Stimulated activated CD4-positive, alpha-beta T cell treated with anti-CD3 and anti-CD28 coated beads, Interleukin-4, amount 100 ng/mL, for 48 hours (primary cell): Measurements from ENCODE around the gene CD59.

Experiments used
- DNase-seq, 2 donors: peaks; one replicate each; pipeline ENCODE4 v3.0.0-alpha.2; 2020; ENCODE audit warnings: low read depth in 2 of 2

Gene CD59, protein sequence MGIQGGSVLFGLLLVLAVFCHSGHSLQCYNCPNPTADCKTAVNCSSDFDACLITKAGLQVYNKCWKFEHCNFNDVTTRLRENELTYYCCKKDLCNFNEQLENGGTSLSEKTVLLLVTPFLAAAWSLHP

DNA sequence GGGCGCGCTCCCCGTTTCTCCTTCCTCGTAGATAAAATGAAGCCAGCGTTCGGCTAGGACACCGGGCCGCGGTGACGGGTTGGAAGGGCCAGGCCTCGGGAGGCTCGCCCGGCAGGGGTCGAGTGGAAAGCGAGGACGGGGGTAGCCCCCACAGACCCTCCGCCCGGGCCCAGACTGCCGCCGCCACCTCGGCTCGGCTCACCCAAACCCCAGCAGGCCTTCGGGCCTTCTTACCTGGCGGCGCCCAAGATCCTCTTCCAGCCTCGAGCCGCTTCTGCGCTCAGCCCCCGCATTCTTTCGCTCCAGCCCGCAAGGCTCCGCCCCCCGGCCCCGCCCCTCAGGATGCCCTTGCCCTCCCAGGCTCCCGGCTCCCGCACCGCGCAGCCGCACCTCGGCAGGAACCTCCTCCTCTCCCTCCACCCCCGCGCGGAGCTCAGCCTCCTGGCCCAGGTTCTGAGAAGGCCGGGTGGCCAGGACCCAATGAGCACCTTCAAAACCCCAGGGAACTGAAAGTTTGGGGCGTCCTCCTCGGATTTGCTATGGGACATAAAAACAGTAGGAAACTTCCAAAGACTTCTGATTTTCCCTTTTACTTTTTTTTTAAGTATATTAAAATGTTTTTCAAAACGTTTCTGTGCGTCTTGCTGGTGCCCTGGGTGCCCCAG is at the start of gene CD59:
TSS of gene CD59 (minus strand) at position 276 of the 665 bp plus-strand sequence. CDS start 13,978 bp downstream, outside the sequence.
- DNase-seq: peak; percentile 90

DNA sequence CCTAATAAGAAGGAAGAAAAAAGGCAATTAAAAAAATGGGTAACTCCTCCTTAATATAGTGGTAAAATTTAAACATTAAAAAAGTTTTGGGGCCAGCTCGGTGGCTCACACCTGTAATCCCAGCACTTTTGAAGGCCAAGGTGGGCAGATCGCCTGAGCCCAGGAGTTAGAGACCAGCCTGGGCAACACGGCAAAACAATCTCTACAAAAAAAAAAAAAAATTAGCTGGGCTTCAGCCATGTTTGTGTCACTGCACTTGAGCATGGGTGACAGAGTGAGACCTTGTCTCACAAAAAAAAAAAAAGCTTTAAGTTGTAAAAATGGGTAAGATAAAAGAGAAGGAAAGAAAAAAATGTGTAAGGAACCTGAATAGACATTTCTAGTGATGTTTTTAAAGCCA is 49.4 kb upstream of the CD59 start:
- no peak for DNase-seq

DNA sequence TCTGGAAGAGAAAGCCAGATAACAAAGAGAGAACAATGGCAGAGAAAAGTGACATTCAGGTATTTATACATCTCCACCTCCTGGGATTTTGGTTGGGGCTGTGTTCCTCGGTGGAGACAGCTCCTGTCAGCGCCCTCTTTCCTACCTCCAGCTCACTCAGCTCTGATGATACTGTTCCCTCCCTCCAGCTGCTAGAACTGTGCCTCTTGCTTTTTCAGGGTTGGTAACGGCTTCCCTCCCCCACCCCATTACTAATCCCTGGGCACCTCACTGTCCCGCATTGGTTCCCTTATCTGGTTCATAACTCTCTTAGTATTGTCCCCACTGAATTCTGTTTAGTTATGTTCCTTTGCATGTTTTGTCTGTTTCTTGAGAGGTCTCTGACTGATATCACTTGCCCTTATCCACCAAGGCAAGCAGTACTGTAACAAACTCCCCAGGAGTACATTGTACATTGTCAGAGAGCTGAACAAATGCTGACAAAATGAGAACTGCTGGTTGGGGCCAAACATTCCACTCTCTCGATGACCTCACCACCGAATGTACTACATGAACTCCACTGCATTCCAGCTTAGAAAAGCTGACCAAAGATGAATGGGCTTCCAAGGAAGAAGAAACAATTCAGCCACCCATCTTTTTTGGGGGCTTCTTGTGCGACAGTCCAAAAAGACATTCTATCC is 43.8 kb upstream of the CD59 start:
- no peak for DNase-seq

DNA sequence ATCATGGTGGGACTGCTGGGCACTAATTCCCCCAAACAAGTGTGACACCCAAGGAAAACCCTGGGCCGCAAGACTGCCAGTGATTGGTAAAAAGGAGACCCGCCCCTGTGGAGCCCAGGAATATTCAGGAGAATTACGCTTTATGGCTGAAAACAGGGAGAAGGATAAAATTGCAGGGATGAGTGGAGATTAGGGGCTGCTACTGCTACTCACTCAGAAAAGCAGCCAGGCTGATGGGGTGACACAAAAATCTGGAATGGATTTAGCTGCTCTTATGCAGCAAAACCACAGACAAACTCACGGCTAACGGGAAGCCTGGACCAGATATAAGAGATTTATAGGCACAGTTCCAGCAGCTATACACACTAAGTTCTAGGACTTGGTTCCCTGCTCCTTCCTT is 42.5 kb upstream of the CD59 start:
- no peak for DNase-seq

DNA sequence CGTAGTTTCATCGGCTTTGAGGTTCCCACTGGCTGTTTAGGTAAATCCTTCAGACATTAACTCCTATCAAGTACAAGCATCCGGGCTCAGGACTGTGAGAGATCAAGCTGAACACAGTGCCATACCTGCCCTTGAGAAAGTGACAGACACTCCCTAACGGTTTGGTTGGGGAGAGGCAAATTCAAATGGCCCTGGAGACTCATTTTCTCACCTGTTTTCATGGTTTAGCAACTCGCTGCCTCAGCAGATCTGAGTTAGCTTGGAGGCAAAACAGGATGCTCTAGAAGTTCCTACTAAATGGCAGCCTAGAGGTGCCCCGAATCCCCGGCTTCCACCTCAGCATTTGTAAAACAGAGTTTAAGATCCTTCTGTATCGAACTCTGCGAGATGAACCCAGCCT is 41.7 kb upstream of the CD59 start:
- DNase-seq: no peak

DNA sequence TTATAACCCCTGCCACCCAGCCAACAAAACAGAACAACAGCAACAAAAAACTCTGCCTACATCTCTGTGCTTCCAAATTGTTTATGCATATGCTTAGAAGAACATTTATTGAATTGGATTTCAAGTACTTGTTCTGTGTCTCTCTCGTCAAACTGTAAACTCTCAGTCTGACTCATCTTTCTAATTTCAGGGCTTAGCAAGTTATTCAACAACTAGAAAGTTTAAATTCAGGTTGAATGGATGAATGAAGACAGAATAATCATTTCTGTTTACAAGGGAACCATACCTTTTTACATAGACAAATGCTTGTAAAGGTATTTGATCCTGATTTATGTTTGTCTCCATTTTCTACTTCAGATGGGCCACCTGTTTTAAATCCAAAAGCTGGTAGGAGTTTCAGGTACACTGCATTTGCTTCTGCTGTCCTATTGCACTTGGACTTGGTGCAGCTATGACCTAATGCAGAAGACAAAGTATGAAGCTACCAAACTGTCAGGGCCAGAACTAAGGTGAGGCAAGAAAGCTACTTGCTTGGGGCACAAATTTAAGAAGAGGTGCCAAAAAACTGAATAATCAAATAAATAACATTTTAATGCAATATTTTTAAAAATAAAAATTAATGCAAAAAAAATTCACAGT is 39.7 kb upstream of the CD59 start:
- no peak for DNase-seq

DNA sequence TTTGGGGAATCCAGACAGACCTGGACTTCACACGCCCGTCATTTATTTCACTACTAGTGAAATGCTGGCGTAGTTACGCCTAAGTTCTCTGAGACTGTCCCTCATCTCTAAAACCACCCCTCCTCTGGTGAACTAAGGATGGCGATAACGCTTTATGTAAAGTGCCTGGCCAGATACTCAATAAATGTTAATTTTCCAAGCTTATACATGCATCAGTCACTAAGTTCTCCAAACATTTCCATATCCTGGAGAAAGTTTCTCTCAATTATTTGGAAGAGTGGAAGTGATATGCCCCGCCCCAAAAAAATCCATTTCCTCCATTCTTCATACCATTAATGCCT is 39.2 kb upstream of the CD59 start:
- DNase-seq: no peak

DNA sequence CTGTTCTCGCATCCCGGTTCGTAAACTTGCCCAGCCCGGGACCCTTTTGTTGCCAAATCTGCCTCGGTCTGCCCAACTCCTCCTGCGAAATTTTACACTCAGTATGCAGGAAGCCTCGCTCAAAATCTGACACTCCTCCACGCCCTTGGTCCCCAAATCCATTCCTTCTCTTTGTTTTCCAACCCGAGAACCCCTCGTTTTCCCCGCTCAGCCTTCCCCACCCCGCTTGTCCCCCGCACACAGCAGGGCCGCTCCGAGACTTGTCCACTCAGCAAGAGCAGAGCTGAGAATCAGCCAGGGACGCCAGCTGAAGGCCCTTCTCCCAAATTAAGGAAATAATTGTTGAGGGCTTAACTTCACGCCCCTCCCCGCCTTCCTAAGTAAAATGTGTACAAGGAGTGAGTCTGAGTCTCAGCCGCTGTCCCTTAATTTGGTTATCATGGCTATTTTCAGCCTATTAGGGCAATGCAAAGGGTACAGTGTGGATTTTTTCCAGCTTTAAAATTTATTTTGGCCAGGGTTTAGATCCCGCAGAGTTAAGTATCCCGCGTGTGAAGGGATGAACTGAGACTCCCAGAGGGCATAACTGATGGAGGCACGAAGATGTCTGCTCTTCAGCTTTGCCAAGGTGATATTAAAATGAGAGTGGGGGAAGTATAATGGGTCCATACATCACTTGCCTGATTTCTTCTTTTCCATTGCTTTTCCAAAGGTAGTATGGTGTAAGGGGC is 38.7 kb upstream of the CD59 start:
- DNase-seq: no peak

DNA sequence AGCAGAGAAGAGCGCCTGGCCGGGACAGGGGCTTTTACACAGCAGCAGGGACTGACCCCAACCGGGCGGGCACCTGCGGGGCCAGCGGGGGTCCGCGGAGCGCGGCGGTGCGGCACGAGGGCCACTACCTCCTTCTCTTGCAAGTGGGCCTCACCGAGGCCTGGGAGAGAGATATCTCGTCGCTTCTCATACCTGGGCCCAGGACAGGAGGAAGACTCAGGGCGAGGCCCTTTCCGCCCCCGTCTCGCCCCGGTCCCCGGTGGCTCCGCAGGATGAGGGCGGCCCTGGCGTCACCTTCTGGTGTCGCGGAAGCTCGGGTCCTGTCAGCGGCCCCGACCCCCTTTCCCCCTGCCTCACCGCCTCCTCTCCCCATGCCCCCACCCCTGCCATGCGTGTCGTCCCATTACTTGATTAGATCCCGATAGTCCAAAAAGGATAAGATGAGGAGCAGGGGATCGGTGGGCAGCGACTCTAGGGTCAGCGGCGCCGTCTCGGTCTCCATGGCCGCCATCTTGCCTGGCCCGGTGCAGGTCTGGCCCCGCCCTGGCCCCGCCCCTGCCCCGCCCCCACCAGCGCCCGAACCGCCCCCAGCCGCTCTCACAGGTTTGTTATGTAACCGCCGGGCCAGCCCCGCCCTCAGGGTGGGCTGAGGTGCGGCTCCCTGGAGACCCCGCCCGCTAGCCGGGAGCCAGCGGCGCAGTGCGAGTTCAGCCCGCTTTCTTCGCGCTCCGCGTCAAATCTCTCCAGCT is 37.9 kb upstream of the CD59 start, which contains the start of gene FBXO3:
TSS of gene FBXO3 (minus strand) at position 534 of the 749 bp plus-strand sequence. CDS start at position 511, 23 bp downstream.
- peak; percentile 56 to 69 for DNase-seq

DNA sequence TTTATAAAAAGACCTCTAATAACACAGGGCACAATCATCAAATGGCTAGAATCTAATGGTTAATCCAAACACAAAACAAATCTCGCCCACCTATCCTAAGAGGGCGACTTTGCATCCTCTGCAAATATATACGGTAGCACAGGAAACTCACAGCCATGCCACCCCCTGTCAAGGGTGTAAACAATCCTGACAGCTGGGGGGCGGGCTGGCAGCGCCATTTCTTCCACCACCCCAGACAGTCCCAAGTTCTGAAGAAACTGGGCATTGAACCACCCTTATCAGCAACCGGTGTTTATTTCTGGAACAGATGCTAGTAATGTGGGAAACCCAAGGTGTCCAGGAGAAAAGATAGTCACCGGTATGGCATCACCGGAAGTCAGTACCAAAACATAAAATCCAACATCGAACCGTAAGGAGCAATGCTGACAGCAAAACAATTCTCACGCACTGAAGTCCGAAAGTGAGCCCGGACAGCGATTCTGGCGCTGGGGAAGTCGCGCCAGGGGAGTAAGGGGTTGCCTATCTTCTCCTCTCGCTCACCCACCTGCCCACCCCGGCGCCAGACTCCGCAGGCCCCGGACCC is 37.3 kb upstream of the CD59 start:
- DNase-seq: peak in 1 of 2 donors; percentile 17

DNA sequence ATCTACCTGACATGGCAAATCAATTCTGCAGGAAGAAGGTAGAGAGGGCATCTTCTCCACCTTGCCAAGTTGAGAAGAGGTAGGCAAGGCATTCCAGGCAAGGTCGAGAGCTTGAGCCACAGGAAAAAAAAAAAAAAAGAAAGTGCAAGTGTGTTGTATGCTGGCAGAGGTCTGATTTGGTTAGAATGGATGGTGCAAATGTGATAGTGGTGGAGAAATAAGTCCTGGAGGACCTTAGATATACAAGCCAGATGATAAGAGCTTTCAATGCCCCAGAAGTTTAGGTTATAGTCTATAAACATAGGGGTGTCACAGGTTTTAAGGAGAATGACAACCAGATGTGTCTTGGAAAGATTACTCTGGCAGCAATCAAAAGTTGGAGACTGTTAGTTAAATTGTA is 36.6 kb upstream of the CD59 start:
- DNase-seq: no peak

DNA sequence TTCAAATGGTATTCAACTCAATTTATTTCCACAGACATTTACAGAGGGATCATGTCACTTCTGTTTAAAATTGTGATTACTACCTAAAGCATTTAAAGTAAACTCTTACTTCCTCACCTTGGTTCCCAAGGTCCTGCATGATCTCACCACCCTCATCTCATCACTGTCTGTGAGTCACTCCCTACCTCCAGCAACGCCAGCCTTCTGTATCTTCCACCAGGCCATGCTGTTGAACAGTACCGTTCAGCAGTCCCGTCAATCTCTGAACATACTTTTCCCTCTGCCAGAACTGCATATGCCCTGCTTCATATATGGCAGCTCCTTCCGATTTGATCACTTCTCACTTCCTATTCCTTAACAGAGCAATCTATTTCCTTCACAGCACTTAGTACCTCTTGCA is 36.1 kb upstream of the CD59 start:
- DNase-seq: no peak

DNA sequence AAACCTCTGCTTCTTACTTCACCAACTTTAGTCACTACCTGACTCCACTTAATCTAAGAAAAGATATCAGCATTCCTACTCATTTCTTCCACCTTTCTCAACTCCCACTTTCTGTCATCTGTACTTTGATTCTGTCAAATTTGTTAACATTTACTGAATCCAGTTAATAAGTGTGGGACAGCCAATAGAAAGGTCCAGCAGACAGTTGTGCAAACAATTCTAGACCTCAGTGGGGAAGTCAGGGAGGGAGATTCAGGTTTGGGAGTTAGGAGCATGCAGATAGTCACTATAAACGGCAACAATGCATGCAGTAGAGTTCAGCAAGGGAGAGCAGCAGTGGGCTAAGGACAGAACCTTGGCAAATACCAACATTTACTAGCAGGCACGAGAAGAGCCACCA is 34.0 kb upstream of the CD59 start:
- DNase-seq: no peak

DNA sequence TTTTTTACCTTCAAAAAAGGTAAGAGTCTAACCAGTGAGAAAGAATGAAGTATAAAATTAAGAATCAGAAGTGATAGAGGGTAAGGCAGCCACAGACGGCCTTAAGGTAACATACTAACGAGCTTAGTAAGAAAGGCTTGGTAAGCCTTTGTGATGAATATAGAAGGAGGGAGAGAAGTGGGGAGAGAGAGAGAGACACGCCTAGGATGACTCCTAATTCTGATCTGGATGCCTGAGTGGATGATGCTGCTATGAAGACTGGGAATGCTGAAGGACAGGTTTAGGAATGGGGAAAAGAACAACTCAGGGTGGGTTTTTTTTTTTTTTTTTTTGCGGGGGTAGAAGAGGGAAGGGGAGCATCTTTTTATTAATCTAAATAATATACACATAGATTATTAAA is 33.3 kb upstream of the CD59 start:
- no peak for DNase-seq

DNA sequence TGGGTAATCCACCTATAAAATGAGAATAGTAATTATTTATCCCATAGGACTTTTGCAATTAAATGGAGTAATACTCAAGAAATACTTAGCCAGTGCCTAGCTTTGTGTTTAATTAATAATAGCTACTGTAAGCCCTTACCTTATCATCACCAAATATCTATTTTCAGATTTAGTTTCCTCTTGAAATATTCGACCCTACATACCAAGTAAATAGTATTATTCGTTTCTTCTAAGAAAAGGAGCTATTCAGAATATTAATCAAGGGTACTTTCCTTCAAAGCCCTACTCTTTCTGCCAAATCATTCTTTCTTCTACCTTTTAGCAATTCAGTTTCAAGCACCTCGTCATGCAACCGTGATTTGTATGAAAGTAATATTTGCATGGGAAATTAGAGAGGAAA is 31.4 kb upstream of the CD59 start:
- DNase-seq: no peak

DNA sequence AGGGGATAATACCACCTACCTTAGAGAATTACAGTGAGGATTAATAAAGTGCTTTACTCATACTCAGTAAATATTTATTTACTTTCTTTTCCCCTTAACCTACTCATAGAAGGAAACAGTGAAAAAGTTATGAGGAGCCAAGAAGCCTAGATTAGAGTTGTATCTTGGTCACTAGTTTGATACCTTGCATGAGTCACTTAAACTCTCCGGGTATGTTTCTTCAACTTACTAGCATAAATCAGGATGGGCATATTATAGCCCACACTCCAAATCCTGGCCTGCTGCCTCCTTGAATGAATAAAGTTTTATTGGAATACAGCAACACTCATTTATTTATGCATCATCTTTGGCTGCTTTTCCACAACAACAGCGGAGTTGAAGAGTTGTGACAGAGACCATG is 29.9 kb upstream of the CD59 start:
- DNase-seq: no peak

DNA sequence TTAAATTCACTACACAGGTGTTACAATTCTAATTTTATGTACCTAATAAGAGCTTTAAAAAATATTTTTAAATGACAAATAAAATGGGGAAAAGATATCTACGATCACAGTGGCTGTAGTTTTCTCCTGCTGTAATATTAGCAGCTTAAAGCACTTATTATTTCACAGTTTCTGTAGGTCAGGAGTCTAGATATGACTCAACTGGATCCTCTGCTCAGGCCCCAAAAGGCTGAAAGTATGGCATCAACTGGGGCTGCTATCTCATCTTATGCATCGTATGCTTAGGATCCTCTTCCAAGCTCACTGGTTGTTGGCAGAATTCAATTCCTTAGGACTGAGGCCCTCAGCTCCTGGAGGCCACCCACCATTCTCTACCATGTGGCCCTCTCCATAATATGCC is 25.2 kb upstream of the CD59 start:
- DNase-seq: no peak

DNA sequence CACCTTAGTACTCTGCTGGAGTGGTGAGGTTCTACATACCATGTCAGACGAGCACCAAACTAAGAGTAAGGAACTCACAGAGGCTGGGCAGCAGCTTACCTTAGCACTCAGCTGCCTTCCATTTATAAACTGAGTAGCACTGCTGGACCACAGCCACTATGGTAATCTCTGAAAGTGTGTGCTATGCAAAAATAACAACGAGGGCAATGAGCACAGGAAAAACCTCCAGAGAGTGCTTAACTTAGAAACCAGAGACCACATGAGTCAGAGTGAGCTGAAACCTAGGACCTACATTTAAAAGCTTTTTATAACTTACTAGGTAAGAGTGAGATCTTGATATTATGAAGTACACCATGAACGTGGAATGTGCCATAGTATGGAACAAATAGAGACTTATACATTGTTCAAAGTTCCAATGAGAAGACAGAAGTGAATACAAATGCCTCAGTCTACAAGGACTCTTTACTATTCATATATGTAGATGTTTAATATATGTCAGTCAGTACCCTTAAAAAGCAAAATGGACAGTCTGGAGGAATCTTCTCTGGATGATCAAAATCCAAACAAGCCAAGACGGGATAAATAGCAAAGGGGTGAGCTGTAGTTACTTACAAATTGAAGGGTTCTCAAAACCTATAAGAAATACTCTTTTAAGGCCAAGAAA is 17.2 kb upstream of the CD59 start:
- no peak for DNase-seq

DNA sequence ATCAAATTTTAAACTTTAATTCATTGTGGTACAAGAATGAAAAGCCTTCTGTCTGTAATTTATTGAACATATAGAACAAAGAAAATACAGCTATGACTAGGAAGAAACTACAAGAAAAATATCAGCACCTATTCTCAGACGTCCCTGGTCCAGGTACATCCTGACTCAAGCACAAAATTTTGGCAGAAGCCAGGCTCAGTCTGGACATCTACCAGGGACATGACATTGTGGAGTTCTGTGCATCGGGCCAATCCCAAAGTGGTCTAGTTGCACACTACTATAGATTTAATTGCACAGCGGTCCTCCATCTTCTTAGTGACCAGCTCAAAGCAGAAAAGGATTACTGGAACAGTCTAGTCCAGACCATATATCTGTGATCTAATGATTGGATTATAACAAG is 15.7 kb upstream of the CD59 start:
- DNase-seq: no peak

DNA sequence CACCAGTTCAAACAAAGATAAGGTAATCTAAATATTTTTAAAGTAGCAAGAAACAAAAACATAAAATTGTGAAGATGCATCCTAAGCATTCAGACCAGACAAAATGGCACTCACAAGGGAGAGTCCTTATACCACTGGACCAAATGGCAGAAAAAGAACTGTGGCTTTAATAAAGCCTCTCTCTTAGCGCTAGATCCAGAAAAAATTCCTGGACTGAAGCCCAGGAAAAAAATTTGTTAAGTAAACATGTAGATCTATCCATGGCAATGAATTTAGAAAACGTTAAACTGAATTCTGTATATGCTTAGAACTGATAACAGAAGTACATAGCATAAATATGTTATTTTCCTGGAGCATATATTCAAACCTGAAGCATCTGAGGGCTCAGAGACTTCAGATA is 11.8 kb upstream of the CD59 start:
- DNase-seq: no peak

DNA sequence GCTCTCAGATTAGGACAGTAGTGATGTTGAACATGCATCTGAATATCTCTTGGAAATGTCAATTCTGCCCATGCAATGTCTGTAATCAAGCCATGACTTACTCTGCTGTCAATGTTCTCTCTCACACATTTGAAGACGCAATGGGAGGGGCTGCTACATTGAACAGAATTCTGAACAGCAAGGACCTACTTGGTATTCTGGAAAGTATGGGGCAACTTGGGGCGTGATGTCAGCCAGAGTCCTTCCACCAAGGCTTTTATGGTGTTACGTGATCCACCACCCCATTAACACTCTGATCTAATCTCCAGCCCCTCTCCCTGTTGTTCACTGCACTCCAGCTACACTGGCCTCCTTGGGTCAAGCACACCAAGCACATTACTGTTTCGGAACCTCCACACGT is 7.1 kb upstream of the CD59 start:
- DNase-seq: no peak
